Nephron progenitor cell (in vitro differentiated cells): Measurements from ENCODE around the gene FEM1C.
"Not testable (repeated sequence)": the region's sequence is repeated elsewhere in the genome, so short reads cannot be mapped to it uniquely, and the experiment has no call there.

Experiments
- DNase-seq: peaks from one replicate; pipeline ENCODE4 v3.0.0; 2021
- H3K27ac Mint-ChIP-seq: 2 replicates; pipeline ENCODE4 v1.8.0; 2021; ENCODE audit warnings: mild to moderate bottlenecking, moderate library complexity, mixed read lengths
- H3K27me3 Mint-ChIP-seq: 2 replicates; pipeline ENCODE4 v1.8.0; 2021; ENCODE audit warnings: mild to moderate bottlenecking, low read depth, mixed read lengths; ENCODE audit not compliant: poor library complexity
- H3K36me3 Mint-ChIP-seq: 2 replicates; pipeline ENCODE4 v1.8.0; 2021; ENCODE audit warnings: low read depth, mixed read lengths
- H3K4me1 Mint-ChIP-seq: 2 replicates; pipeline ENCODE4 v1.8.0; 2021; ENCODE audit warnings: mixed read lengths
- H3K4me3 Mint-ChIP-seq: 2 replicates; pipeline ENCODE4 v1.8.0; 2021; ENCODE audit warnings: mild to moderate bottlenecking, moderate library complexity, mixed read lengths
- H3K9me3 Mint-ChIP-seq: 2 replicates; pipeline ENCODE4 v1.8.0; 2021; ENCODE audit warnings: mild to moderate bottlenecking, moderate library complexity, mixed read lengths
- CTCF ChIP-seq: fragments of 200-600 bp; sonication (generic); IDR thresholded peaks from 2 replicates; pipeline ENCODE4 v1.5.0; 2021; ENCODE audit warnings: antibody characterized with exemption

Gene FEM1C

GRCh38 chr5:115486728-115487127 lies 57.8 kb downstream of the FEM1C start:
- H3K4me1 Mint-ChIP-seq, result no peaks in the 10 kb centered on the region
- no peak for TF ChIP-seq CTCF
- DNase-seq, result no peak
- no peaks in the 10 kb centered on the region for H3K27me3 Mint-ChIP-seq
- no peaks in the 10 kb centered on the region for H3K36me3 Mint-ChIP-seq
- no peak overlapping the region for H3K4me3 Mint-ChIP-seq
- H3K9me3 Mint-ChIP-seq, result no peaks in the 10 kb centered on the region
- H3K27ac Mint-ChIP-seq, result no peak overlapping the region

GRCh38 chr5:115484368-115484767 lies 60.2 kb downstream of the FEM1C start:
- no peaks in the 10 kb centered on the region for H3K9me3 Mint-ChIP-seq
- TF ChIP-seq CTCF, result no peak
- no peaks in the 10 kb centered on the region for H3K27me3 Mint-ChIP-seq
- no peak overlapping the region for H3K27ac Mint-ChIP-seq
- no peak overlapping the region for H3K4me3 Mint-ChIP-seq
- H3K36me3 Mint-ChIP-seq, result no peaks in the 10 kb centered on the region
- no peaks in the 10 kb centered on the region for H3K4me1 Mint-ChIP-seq
- DNase-seq, result no peak

GRCh38 chr5:115480900-115481299 lies 63.7 kb downstream of the FEM1C start:
- Mint-ChIP-seq H3K9me3 (no peaks in the 10 kb centered on the region), H3K4me1 (no peaks in the 10 kb centered on the region), H3K27ac (no peak overlapping the region), H3K27me3 (peaks cover 3% of the 10 kb centered on the region), H3K36me3 (no peaks in the 10 kb centered on the region), H3K4me3 (no peak overlapping the region)
- DNase-seq, result no peak
- TF ChIP-seq CTCF, result no peak

- Mint-ChIP-seq H3K27me3 (peaks cover 3% of the 10 kb centered on the region), H3K27ac (no peak overlapping the region), H3K9me3 (no peaks in the 10 kb centered on the region), H3K4me3 (no peak overlapping the region), H3K36me3 (no peaks in the 10 kb centered on the region), H3K4me1 (no peaks in the 10 kb centered on the region)
- no peak for DNase-seq
- TF ChIP-seq CTCF, result no peak
These were observed 64.3 kb downstream of the FEM1C start for GRCh38 chr5:115480271-115480670.

GRCh38 chr5:115479166-115479873 lies 65.3 kb downstream of the FEM1C start:
- not testable (repeated sequence) for DNase-seq, H3K27me3 Mint-ChIP-seq, H3K4me3 Mint-ChIP-seq, H3K9me3 Mint-ChIP-seq, H3K36me3 Mint-ChIP-seq, H3K27ac Mint-ChIP-seq, H3K4me1 Mint-ChIP-seq

- TF ChIP-seq CTCF, result no peak
- H3K4me1 Mint-ChIP-seq, result no peaks in the 10 kb centered on the region
- H3K27me3 Mint-ChIP-seq, result peaks cover 6% of the 10 kb centered on the region
- DNase-seq, result no peak
- no peak overlapping the region for H3K4me3 Mint-ChIP-seq
- H3K27ac Mint-ChIP-seq, result no peak overlapping the region
- no peaks in the 10 kb centered on the region for H3K9me3 Mint-ChIP-seq
- H3K36me3 Mint-ChIP-seq, result no peaks in the 10 kb centered on the region
These were observed 66.3 kb downstream of the FEM1C start for GRCh38 chr5:115478281-115478680.
